Ovary (tissue), 3 donors: Measurements from ENCODE around the gene SDHAF2.

Experiments used
- EP300 ChIP-seq: sonication (generic); formaldehyde crosslinking; IDR thresholded peaks from one replicate; pipeline ENCODE4 v1.6.1; 2017; ENCODE audit warnings: antibody characterized with exemption
- POLR2A ChIP-seq: fragments of 450-650 bp; IDR thresholded peaks from one replicate; pipeline ENCODE4 v1.6.1; 2017; ENCODE audit warnings: antibody characterized with exemption, mild to moderate bottlenecking, moderate library complexity
- TF ChIP-seq, protein P1 (sequence below), 3 donors: fragments of 450-650 bp in 2 of 3; fragments of 200-600 bp in 1 of 3; IDR thresholded peaks; one replicate each; pipeline versions ENCODE4 v1.5.1 to v1.8.0; 2016 to 2022; ENCODE audit warnings: antibody characterized with exemption in 3 of 3, mild to moderate bottlenecking in 1 of 3
- donor health status: DM: no; HTN: no; CAD: no.

DNA sequence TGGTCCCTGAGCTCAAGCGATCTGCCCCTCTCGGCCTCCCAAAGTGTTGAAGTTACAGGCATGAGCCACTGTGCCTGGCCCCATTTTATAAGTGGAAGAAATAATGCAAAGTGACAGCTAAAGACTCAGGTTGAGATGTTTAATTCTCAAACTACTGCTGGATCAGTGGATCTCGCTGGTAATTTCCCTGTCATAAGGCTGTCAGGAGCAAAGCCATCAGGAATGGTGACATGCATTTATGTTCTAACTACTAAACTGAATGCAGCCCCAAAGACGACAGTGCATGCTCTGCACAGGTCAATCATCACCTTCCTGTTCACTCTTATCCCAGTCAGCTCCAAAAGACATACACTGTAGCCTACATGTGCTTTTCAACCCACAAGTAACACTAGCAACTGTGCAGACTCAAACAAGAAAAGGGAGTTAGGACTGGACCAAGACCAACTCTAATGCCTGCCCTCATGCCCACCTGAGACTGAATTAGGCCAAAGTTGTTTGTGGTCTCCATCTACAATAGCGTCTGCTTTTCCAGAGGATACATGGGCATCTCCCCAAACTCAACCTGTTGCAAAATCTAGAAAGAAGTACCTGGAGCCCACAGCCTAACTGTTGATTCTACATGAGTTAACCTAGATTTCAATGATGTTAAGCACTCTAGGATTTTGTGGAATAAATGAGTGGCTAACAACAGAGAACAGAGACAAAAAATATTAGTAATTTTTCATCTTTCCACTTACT lies 22.8 kb upstream of the SDHAF2 start:
- TF ChIP-seq, protein P1, sequence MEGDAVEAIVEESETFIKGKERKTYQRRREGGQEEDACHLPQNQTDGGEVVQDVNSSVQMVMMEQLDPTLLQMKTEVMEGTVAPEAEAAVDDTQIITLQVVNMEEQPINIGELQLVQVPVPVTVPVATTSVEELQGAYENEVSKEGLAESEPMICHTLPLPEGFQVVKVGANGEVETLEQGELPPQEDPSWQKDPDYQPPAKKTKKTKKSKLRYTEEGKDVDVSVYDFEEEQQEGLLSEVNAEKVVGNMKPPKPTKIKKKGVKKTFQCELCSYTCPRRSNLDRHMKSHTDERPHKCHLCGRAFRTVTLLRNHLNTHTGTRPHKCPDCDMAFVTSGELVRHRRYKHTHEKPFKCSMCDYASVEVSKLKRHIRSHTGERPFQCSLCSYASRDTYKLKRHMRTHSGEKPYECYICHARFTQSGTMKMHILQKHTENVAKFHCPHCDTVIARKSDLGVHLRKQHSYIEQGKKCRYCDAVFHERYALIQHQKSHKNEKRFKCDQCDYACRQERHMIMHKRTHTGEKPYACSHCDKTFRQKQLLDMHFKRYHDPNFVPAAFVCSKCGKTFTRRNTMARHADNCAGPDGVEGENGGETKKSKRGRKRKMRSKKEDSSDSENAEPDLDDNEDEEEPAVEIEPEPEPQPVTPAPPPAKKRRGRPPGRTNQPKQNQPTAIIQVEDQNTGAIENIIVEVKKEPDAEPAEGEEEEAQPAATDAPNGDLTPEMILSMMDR (IDR thresholded peaks at IDR 0.05) = no peak
- no peak for TF ChIP-seq POLR2A
- TF ChIP-seq EP300 = no peak
